ENCODE data around the gene ASCC2.

The ASCC2 gene

GRCh38 chr22:29798801-29799200 is 39.3 kb downstream of the ASCC2 start:
- Mint-ChIP-seq H3K4me3 (no peak overlapping the region), H3K9me3 (no peaks in the 10 kb centered on the region), H3K27ac (no peak overlapping the region), H3K36me3 (ENCODE audit: low read depth) (peaks cover 23% of the 10 kb centered on the region), H3K4me1 (peaks cover 12% of the 10 kb centered on the region), H3K27me3 (no peaks in the 10 kb centered on the region)
- no peak for ATAC-seq
- DNase-seq, result no peak

- no peak overlapping the region for H3K4me3 Mint-ChIP-seq
- H3K9me3 Mint-ChIP-seq, result no peaks in the 10 kb centered on the region
- H3K36me3 Mint-ChIP-seq (ENCODE audit: low read depth), result peaks cover 20% of the 10 kb centered on the region
- peaks cover 12% of the 10 kb centered on the region for H3K4me1 Mint-ChIP-seq
- no peak overlapping the region for H3K27ac Mint-ChIP-seq
- no peak for DNase-seq
- ATAC-seq, result peak; percentile 26
- H3K27me3 Mint-ChIP-seq, result no peaks in the 10 kb centered on the region
Observed at GRCh38 chr22:29798318-29798717, 39.8 kb downstream of the ASCC2 start.

- H3K9me3 Mint-ChIP-seq, result no peaks in the 10 kb centered on the region
- DNase-seq (no peak), ATAC-seq (peak; percentile 23)
- H3K27me3 Mint-ChIP-seq, result no peaks in the 10 kb centered on the region
- H3K4me3 Mint-ChIP-seq, result no peak overlapping the region
- H3K36me3 Mint-ChIP-seq (ENCODE audit: low read depth), result peaks cover 22% of the 10 kb centered on the region
- peaks cover 12% of the 10 kb centered on the region for H3K4me1 Mint-ChIP-seq
- H3K27ac Mint-ChIP-seq, result no peak overlapping the region
Observed at GRCh38 chr22:29797351-29797750, 40.7 kb downstream of the ASCC2 start.

DNA sequence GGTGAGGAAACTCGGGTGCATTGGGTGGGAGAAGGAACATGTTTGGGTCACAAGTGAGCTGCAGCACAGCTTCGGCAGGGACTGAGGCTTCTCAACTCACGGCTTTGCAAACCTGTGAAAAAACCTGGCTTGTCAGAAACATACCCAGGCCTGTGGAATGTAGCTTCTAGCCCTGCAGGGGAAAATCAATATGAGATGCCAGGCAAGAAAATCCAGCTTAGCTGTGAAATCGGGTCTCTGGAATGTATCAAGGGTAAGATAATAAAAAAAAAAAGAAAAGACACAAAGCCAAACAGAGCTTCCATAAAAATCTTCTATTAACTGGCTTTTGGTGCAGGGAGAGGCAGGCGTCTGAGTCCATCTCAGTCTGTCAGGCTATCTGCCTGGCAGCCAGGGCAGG is 42.4 kb downstream of the ASCC2 start:
- no peaks in the 10 kb centered on the region for H3K9me3 Mint-ChIP-seq
- ATAC-seq (no peak), DNase-seq (no peak)
- peaks cover 12% of the 10 kb centered on the region for H3K4me1 Mint-ChIP-seq
- H3K27me3 Mint-ChIP-seq, result no peaks in the 10 kb centered on the region
- H3K36me3 Mint-ChIP-seq (ENCODE audit: low read depth), result peaks cover 15% of the 10 kb centered on the region
- H3K27ac Mint-ChIP-seq, result no peak overlapping the region
- H3K4me3 Mint-ChIP-seq, result no peak overlapping the region

DNA sequence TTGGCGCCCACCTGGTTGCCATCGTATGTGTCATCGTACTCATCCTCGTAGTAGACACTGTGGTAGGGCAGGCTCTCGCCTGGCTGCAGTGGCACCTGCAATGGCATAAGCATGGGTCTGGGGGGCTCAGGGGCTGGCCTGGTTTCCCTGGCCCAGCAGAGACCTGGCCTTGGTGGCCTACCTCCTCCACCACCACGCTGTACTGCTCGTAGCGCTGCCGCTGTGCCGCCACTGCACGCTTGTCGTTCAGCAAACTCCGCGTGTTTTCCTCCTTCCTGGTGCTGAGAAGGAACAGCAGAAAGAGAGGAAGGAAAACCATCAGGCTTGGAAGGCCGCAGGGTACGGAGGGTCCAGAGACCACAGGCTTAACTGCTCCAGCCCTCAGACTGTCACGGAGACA is 44.7 kb downstream of the ASCC2 start:
- no peaks in the 10 kb centered on the region for H3K27me3 Mint-ChIP-seq
- no peak overlapping the region for H3K4me3 Mint-ChIP-seq
- no peak for DNase-seq
- peaks cover 17% of the 10 kb centered on the region for H3K36me3 Mint-ChIP-seq (ENCODE audit: low read depth)
- no peaks in the 10 kb centered on the region for H3K9me3 Mint-ChIP-seq
- no peak overlapping the region for H3K27ac Mint-ChIP-seq
- peaks cover 7% of the 10 kb centered on the region for H3K4me1 Mint-ChIP-seq
- no peak for ATAC-seq

GRCh38 chr22:29790061-29790460 is 48.0 kb downstream of the ASCC2 start:
- Mint-ChIP-seq H3K27ac (no peak overlapping the region), H3K4me1 (no peaks in the 10 kb centered on the region), H3K36me3 (ENCODE audit: low read depth) (peaks cover 19% of the 10 kb centered on the region), H3K4me3 (no peak overlapping the region), H3K9me3 (no peaks in the 10 kb centered on the region), H3K27me3 (no peaks in the 10 kb centered on the region)
- no peak for DNase-seq
- no peak for ATAC-seq

GRCh38 chr22:29788339-29789279 is 49.5 kb downstream of the ASCC2 start:
- Mint-ChIP-seq H3K27me3 (no peaks in the 10 kb centered on the region), H3K4me3 (no peak overlapping the region), H3K4me1 (no peaks in the 10 kb centered on the region), H3K36me3 (ENCODE audit: low read depth) (peaks cover 19% of the 10 kb centered on the region), H3K27ac (no peak overlapping the region), H3K9me3 (no peaks in the 10 kb centered on the region)
- ATAC-seq (no peak), DNase-seq (no peak)

DNA sequence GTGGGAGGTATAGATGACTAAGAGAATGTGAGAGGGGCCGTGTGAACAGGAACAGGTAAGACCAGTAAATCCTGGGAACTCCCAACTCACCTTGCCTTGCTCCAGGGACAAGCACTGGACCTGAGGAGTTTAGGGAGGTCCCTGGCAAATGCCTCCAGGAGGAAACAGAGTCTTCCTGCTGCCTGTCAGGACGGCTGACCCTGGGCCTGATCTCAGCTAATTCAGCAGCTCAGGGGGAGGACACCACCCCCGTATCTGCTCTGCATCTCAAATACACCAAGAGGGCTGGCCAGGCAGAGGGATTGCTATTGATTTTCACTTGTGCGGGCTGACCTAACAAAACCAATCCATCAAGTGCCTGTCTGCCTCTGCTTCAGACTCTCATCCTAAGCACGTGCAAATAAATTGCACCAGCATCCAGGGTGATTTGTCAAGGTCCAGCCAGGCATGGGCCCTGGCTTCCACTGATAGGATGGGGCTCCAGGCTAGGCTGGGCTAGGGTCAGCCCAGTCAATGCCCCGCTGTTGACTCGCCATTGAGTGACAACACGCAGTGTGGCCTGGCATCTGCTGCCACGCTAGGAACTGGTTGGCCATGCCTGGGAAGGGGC is 50.6 kb downstream of the ASCC2 start:
- H3K36me3 Mint-ChIP-seq (ENCODE audit: low read depth), result peaks cover 17% of the 10 kb centered on the region
- H3K27ac Mint-ChIP-seq, result no peak overlapping the region
- H3K4me1 Mint-ChIP-seq, result no peaks in the 10 kb centered on the region
- H3K9me3 Mint-ChIP-seq, result no peaks in the 10 kb centered on the region
- ATAC-seq (no peak), DNase-seq (no peak)
- no peaks in the 10 kb centered on the region for H3K27me3 Mint-ChIP-seq
- no peak overlapping the region for H3K4me3 Mint-ChIP-seq

DNA sequence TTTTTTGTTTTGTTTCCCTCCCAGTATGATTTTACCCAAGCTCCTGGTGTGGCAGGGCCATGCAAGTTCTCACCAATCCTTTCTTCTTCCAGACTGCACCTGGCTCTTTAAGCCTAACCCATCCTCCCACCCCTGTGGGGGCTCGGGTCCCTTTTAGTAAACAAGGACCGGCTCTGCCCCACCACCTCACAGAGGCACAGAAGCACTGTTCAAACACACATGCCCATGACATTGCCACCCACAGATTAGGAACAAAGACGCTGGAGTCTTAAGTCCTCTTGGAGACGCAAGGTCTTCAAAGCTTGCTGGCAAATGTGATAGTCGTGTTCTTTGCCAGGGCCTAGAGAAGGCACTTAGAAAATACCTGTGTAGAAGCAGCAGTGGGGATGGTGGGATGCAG is 52.0 kb downstream of the ASCC2 start:
- H3K4me1 Mint-ChIP-seq, result no peaks in the 10 kb centered on the region
- H3K36me3 Mint-ChIP-seq (ENCODE audit: low read depth), result peaks cover 15% of the 10 kb centered on the region
- DNase-seq (no peak), ATAC-seq (no peak)
- H3K9me3 Mint-ChIP-seq, result no peaks in the 10 kb centered on the region
- H3K27ac Mint-ChIP-seq, result no peak overlapping the region
- no peaks in the 10 kb centered on the region for H3K27me3 Mint-ChIP-seq
- no peak overlapping the region for H3K4me3 Mint-ChIP-seq

DNA sequence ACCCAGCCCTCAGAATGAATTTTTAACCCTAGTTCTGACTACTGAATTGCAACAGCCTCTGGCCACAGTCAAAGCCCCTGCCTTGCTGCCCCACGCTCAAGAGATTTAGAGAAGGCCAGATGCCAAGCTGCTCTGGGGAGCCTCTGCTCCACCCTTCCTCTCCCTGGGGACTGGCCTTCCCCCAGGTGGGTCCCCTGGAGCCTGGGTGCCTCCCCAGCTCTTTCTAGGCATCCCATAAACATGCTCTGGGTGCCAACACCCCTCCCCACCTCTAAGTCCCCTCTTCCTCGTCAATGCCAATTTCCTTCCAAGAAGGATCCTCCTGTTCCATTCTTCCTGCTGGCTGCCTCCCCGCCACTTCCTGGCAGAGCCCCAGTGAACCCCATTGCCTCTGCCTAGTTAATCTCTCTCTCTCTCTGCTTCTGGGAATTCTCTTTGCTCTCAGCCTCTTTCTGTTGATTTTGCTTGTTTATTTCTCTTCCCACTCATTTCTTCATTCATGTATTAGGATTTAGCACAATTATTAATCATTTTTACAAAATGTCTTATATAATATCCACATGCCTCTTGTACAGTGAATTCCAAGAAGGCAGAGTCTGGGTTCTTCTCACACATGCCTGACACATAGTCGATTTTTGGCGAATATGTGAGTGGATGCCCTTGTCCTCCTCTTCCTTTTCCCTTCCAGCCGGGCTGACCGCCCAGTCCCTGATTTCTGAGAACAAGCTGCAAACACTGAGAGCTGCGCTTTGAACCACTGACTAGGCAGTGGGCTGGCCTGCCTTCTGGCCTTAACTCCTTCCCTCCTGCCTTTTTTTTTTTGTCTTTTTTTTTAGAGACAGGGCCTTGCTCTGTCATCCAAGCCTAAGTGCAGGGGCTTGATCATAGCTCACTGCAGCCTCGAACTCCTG is 53.4 kb downstream of the ASCC2 start:
- ATAC-seq, result no peak
- H3K27me3 Mint-ChIP-seq, result no peaks in the 10 kb centered on the region
- no peaks in the 10 kb centered on the region for H3K9me3 Mint-ChIP-seq
- no peak overlapping the region for H3K27ac Mint-ChIP-seq
- no peak for DNase-seq
- H3K4me1 Mint-ChIP-seq, result no peaks in the 10 kb centered on the region
- peaks cover 9% of the 10 kb centered on the region for H3K36me3 Mint-ChIP-seq (ENCODE audit: low read depth)
- H3K4me3 Mint-ChIP-seq, result no peak overlapping the region

DNA sequence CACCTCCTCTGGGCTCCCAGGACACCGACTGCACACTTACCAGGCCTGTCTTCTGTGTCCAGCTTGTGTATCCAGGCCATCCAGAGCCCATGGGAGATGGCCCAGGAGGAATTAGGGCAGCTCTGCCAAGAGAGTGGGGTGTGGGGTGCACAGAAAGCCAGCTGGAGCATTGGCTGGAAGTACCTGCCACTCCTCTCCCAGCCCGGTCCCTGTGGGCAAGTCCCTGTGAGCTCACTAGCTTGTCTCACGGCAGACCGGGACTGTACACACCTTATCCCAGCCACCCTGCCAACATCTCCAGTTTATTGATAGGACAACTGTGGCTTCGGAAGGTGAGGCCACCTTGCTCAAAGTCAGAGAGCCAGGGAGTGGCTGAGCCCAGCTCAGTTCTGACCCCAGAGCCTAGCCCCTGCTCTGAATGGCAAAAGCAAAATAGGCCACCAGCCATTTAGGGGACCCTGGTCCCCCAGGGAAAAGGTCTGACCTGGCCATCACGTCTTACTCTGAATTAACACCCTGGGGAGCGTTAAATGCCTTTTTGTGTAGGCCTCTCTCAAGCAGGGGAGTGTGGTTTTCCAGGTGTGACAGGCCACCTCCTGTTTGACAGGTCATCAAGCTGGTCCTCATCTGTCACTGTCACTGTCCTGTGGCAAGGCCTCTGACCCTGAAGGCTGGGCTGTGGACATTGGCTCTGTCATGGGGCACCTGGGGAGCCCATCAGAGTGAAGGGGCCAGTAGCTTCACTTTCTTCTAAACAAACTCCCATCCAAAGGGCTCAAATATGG is 55.8 kb downstream of the ASCC2 start:
- Mint-ChIP-seq H3K4me1 (no peaks in the 10 kb centered on the region), H3K4me3 (no peak overlapping the region), H3K9me3 (no peaks in the 10 kb centered on the region), H3K36me3 (ENCODE audit: low read depth) (no peaks in the 10 kb centered on the region), H3K27ac (no peak overlapping the region), H3K27me3 (no peaks in the 10 kb centered on the region)
- no peak for ATAC-seq
- no peak for DNase-seq

DNA sequence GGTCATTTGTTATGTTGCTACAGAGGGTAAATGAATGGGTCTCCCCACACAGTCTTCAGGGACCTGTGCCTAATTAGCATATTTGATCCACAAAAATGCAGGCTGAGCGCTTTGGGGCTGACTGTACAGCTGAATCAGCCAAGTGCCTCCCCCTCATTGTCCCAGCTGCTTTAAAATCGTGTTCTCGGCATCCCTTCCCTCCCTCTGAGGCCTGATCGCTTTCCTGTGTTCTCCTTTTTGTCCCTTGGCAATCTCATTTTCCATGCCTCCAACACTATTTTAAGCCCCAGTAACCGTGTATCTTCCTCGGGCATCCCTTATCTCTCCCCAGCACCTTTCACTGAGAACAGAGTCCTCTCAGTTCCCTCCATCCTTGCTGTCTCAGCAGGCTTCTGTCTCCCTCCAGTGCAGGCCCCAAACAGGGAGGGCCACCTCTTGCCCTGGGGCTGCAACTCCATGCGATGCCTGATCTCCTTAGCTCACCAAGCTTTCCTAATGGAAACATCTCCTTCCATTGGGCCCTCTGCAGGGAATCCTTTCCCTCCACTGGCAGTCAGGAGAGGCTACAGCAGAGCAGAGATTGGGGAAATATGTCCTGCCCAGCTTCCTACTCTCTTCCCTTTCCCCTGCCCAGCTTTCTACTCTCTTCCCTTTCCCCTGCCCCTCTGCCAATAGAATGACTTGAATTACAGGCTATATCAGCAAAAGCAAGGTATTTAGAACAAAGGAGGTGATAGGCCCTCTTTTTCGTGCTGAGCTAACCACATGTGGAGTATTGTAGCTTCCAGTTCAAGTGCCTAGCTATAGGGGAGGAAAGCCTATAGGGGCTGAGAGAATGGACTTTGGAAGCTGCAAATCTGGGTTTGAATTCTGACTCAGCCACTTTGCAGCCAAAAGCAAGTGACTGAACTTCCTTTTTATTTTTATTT is 57.1 kb downstream of the ASCC2 start:
- Mint-ChIP-seq H3K36me3 (ENCODE audit: low read depth) (no peaks in the 10 kb centered on the region), H3K27me3 (no peaks in the 10 kb centered on the region), H3K9me3 (no peaks in the 10 kb centered on the region), H3K4me3 (no peak overlapping the region), H3K4me1 (no peaks in the 10 kb centered on the region), H3K27ac (no peak overlapping the region)
- DNase-seq (no peak), ATAC-seq (no peak)

- DNase-seq, result no peak
- Mint-ChIP-seq H3K9me3 (no peaks in the 10 kb centered on the region), H3K27ac (no peak overlapping the region), H3K4me1 (no peaks in the 10 kb centered on the region), H3K27me3 (no peaks in the 10 kb centered on the region), H3K36me3 (ENCODE audit: low read depth) (no peaks in the 10 kb centered on the region), H3K4me3 (no peak overlapping the region)
- no peak for ATAC-seq
Observed at GRCh38 chr22:29780220-29780619, 57.9 kb downstream of the ASCC2 start.
